ENCODE data around the gene ZMAT5. TPM values are rescaled to one million over a fixed set of nuclear protein-coding genes. Genes with fewer than 3 reads are reported as not detected.

The ZMAT5 gene
- total RNA-seq, 1 experiment from 2014 or later: 13.4 TPM

DNA sequence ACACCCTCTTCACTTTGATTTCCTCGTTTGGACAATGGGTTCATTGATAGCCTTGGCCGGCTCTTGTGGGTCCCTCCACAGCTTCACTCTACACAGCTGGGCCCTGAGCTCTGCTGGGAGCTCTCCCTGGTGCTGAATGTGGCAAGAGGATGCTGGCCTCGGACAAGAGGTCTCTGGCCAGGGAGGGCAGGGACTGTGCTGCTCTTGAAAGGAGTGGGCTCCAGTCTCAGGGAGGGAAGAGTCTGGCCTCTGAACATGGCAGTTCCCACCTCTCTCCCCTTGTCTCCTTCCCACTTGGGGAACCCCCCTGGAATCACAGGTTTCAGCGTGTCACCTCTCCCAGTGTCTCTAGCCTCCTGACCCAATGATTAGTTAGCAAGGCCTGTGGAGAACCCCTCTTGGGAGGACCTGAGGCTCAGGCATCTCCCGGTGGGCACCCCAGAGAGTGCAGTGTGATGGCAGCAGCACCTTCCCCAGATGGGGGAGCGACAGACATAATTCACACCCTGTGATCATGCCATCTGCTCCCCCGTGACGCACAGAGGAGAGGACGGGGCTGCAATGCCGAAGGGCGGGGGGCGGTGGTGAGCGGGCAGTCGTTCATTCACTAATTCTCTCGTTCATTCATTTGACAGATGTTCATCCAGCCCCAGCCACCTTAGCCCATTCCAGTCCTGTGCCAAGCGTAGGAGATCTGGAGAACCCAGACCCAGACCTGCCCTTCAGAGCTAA is 49.8 kb downstream of the ZMAT5 start (continued):
- TF ChIP-seq JUN (CRISPR knock-in tag; IDR thresholded peaks at IDR 0.05) (peak; percentile 36; the same call in 1 of the 2 replicates), CBFB (CRISPR knock-in tag; IDR thresholded peaks at IDR 0.05; ENCODE audit: low read depth) (no peak), GRHL2 (CRISPR knock-in tag; IDR thresholded peaks at IDR 0.05; ENCODE audit: insufficient replicate concordance, severe bottlenecking) (no peak), SP1 (CRISPR knock-in tag; conservative IDR thresholded peaks at IDR 0.05) (peak; percentile 55), CREB1 (CRISPR knock-in tag; IDR thresholded peaks at IDR 0.05) (0 out of 2 replicates have a peak, but pooled peaks have one; percentile 70), FOXK1 (CRISPR knock-in tag; IDR thresholded peaks at IDR 0.05) (peak; percentile 71; the same call in 1 of the 2 replicates), ZBTB21 (CRISPR knock-in tag; IDR thresholded peaks at IDR 0.05; ENCODE audit: borderline replicate concordance) (peak; percentile 67; the same call in 1 of the 2 replicates), SMAD4 (CRISPR knock-in tag; IDR thresholded peaks at IDR 0.05) (no peak), ZNF423 (CRISPR knock-in tag; IDR thresholded peaks at IDR 0.05) (no peak), NFYB (CRISPR knock-in tag; conservative IDR thresholded peaks at IDR 0.05; ENCODE audit: low read depth) (peak; percentile 21; the same call in 1 of the 2 replicates), ETV6 (CRISPR knock-in tag; IDR thresholded peaks at IDR 0.05) (peak; percentile 82), JAZF1 (CRISPR knock-in tag; IDR thresholded peaks at IDR 0.05) (no peak)
- TF ChIP-seq, protein P1, sequence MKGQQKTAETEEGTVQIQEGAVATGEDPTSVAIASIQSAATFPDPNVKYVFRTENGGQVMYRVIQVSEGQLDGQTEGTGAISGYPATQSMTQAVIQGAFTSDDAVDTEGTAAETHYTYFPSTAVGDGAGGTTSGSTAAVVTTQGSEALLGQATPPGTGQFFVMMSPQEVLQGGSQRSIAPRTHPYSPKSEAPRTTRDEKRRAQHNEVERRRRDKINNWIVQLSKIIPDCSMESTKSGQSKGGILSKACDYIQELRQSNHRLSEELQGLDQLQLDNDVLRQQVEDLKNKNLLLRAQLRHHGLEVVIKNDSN (CRISPR knock-in tag; IDR thresholded peaks at IDR 0.05): no peak; the same call in 1 of the 2 replicates
- TF ChIP-seq, protein P2, sequence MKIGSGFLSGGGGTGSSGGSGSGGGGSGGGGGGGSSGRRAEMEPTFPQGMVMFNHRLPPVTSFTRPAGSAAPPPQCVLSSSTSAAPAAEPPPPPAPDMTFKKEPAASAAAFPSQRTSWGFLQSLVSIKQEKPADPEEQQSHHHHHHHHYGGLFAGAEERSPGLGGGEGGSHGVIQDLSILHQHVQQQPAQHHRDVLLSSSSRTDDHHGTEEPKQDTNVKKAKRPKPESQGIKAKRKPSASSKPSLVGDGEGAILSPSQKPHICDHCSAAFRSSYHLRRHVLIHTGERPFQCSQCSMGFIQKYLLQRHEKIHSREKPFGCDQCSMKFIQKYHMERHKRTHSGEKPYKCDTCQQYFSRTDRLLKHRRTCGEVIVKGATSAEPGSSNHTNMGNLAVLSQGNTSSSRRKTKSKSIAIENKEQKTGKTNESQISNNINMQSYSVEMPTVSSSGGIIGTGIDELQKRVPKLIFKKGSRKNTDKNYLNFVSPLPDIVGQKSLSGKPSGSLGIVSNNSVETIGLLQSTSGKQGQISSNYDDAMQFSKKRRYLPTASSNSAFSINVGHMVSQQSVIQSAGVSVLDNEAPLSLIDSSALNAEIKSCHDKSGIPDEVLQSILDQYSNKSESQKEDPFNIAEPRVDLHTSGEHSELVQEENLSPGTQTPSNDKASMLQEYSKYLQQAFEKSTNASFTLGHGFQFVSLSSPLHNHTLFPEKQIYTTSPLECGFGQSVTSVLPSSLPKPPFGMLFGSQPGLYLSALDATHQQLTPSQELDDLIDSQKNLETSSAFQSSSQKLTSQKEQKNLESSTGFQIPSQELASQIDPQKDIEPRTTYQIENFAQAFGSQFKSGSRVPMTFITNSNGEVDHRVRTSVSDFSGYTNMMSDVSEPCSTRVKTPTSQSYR (CRISPR knock-in tag; IDR thresholded peaks at IDR 0.05): 0 out of 2 replicates have a peak, but pooled peaks have one; percentile 57
- TF ChIP-seq, protein P3, sequence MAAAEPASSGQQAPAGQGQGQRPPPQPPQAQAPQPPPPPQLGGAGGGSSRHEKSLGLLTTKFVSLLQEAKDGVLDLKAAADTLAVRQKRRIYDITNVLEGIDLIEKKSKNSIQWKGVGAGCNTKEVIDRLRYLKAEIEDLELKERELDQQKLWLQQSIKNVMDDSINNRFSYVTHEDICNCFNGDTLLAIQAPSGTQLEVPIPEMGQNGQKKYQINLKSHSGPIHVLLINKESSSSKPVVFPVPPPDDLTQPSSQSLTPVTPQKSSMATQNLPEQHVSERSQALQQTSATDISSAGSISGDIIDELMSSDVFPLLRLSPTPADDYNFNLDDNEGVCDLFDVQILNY (CRISPR knock-in tag; IDR thresholded peaks at IDR 0.05): 0 out of 2 replicates have a peak, but pooled peaks have one; percentile 47
- TF ChIP-seq, protein P4, sequence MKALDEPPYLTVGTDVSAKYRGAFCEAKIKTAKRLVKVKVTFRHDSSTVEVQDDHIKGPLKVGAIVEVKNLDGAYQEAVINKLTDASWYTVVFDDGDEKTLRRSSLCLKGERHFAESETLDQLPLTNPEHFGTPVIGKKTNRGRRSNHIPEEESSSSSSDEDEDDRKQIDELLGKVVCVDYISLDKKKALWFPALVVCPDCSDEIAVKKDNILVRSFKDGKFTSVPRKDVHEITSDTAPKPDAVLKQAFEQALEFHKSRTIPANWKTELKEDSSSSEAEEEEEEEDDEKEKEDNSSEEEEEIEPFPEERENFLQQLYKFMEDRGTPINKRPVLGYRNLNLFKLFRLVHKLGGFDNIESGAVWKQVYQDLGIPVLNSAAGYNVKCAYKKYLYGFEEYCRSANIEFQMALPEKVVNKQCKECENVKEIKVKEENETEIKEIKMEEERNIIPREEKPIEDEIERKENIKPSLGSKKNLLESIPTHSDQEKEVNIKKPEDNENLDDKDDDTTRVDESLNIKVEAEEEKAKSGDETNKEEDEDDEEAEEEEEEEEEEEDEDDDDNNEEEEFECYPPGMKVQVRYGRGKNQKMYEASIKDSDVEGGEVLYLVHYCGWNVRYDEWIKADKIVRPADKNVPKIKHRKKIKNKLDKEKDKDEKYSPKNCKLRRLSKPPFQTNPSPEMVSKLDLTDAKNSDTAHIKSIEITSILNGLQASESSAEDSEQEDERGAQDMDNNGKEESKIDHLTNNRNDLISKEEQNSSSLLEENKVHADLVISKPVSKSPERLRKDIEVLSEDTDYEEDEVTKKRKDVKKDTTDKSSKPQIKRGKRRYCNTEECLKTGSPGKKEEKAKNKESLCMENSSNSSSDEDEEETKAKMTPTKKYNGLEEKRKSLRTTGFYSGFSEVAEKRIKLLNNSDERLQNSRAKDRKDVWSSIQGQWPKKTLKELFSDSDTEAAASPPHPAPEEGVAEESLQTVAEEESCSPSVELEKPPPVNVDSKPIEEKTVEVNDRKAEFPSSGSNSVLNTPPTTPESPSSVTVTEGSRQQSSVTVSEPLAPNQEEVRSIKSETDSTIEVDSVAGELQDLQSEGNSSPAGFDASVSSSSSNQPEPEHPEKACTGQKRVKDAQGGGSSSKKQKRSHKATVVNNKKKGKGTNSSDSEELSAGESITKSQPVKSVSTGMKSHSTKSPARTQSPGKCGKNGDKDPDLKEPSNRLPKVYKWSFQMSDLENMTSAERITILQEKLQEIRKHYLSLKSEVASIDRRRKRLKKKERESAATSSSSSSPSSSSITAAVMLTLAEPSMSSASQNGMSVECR (CRISPR knock-in tag; IDR thresholded peaks at IDR 0.05; ENCODE audit: borderline replicate concordance): peak; percentile 93
- TF ChIP-seq, protein P5, sequence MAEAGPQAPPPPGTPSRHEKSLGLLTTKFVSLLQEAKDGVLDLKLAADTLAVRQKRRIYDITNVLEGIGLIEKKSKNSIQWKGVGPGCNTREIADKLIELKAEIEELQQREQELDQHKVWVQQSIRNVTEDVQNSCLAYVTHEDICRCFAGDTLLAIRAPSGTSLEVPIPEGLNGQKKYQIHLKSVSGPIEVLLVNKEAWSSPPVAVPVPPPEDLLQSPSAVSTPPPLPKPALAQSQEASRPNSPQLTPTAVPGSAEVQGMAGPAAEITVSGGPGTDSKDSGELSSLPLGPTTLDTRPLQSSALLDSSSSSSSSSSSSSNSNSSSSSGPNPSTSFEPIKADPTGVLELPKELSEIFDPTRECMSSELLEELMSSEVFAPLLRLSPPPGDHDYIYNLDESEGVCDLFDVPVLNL (CRISPR knock-in tag; IDR thresholded peaks at IDR 0.05; ENCODE audit: borderline replicate concordance, low read depth): 0 out of 2 replicates have a peak, but pooled peaks have one; percentile 20
- TF ChIP-seq, protein P6, sequence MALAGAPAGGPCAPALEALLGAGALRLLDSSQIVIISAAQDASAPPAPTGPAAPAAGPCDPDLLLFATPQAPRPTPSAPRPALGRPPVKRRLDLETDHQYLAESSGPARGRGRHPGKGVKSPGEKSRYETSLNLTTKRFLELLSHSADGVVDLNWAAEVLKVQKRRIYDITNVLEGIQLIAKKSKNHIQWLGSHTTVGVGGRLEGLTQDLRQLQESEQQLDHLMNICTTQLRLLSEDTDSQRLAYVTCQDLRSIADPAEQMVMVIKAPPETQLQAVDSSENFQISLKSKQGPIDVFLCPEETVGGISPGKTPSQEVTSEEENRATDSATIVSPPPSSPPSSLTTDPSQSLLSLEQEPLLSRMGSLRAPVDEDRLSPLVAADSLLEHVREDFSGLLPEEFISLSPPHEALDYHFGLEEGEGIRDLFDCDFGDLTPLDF (CRISPR knock-in tag; IDR thresholded peaks at IDR 0.05): peak; percentile 72

All from WTC11 (cell line).